IPS-18c (cell line): Measurements from ENCODE around the gene PLCB1.

Source experiments
- H3K4me3 ChIP-seq: 2 replicates; pipeline ENCODE4 v1.7.0; 2013; ENCODE audit warnings: low read depth, mild to moderate bottlenecking, low read length, moderate library complexity; ENCODE audit not compliant: insufficient read depth
- H3K9me3 ChIP-seq: one replicate; pipeline ENCODE4 v1.6.1; 2013; ENCODE audit warnings: mild to moderate bottlenecking, low read length, moderate library complexity; ENCODE audit not compliant: control insufficient read depth, insufficient read depth

Gene PLCB1

DNA sequence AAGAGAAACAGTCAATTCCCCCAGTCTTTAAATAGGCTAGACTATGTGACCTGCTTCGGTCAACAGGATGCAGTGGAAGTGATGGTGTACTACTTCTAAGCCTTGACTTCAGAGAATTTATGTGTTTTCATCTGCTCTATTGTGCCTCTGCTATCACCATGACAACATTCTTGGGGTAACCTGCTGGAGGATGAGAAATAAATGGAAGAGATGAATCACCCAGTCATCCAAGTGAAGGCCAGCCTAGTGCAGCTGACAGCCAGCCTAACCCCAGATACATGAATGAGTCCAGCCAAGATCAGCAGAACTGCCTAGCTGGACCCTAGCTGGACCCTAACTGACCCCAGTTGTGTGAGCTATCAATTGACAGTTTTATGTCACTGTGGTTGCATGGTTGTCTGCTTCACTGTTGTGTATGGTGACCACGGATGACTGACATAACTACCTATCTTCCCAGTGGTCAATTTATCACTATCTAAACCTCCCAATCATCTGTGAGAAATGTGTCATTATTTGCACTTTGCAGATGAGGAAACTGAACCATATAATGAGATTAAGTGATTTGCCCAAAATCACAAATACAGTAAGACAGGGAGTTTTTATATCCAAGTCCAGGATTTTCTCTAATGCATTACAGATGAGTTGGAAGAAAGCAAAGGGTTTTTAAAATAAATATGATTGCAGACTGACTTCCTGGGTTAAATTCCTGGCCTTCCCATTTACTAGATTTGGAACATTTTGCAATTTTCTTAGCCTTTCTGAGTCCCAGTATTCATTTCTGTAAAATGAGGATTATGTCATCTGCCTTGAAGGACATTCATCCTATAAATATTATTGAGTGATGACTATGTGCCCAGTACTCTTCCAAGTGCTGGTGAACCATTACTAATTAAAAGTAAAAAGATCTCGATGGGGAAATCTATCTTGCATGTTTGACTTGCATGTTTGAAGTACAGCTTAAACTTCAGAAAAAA, 800.4 kb downstream of the PLCB1 start:
- no peaks in the 10 kb centered on the region for H3K9me3 ChIP-seq
- no peak overlapping the region for H3K4me3 ChIP-seq

DNA sequence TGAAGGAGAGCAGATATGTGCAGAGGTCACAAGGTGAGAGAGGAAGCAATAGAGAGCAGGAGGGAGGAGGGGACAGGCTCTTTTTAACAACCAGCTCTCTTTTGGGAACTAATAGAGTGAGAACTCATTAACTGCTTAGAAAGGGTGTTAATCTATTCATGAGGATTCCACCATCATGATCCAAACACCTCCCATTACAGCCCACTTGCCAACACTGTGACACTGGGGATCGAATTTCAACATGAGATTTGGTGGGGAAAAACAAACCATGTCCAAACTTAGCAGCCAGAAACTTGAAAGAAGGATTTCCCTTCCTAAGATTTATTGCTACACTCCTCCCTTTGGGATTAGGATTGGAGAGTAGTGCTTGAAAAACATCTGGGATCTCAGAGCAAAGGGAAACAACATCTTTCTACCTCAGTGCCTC, 801.3 kb downstream of the PLCB1 start:
- no peak overlapping the region for H3K4me3 ChIP-seq
- H3K9me3 ChIP-seq = no peaks in the 10 kb centered on the region

DNA sequence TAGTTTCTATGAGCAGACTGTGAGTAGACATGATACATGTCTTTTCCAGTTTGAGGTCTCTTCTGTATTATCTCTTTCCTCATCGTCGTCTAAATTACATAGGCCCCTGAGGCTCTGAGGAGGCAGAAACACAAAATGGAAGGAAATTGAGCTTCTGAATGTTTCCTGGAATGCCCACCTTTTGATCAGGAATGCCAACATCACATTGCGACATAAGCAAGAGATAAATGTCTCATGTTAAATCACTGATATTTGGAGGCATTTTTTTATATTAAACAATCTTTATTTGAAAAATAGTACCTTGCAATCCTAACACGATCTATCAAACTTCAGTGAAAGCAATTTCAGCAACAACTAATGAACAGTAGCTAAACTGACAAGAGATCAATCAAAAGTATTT, 802.3 kb downstream of the PLCB1 start:
- no peak overlapping the region for H3K4me3 ChIP-seq
- H3K9me3 ChIP-seq = no peaks in the 10 kb centered on the region
